GM23248 (cell line): ENCODE data around the gene FABP1.

ENCODE experiments used
- EZH2 ChIP-seq: fragments of 200-600 bp; sonication (generic); IDR thresholded peaks from 2 replicates; pipeline ENCODE4 v1.6.1; 2018; ENCODE audit warnings: antibody characterized with exemption, mild to moderate bottlenecking; ENCODE audit not compliant: insufficient read depth, poor library complexity, severe bottlenecking
- EZH2phosphoT487 ChIP-seq: fragments of 200-600 bp; sonication (generic); IDR thresholded peaks from 2 replicates; pipeline ENCODE4 v1.6.1; 2018; ENCODE audit warnings: antibody characterized with exemption, moderate library complexity, mild to moderate bottlenecking, low read depth; ENCODE audit not compliant: insufficient read depth

DNA sequence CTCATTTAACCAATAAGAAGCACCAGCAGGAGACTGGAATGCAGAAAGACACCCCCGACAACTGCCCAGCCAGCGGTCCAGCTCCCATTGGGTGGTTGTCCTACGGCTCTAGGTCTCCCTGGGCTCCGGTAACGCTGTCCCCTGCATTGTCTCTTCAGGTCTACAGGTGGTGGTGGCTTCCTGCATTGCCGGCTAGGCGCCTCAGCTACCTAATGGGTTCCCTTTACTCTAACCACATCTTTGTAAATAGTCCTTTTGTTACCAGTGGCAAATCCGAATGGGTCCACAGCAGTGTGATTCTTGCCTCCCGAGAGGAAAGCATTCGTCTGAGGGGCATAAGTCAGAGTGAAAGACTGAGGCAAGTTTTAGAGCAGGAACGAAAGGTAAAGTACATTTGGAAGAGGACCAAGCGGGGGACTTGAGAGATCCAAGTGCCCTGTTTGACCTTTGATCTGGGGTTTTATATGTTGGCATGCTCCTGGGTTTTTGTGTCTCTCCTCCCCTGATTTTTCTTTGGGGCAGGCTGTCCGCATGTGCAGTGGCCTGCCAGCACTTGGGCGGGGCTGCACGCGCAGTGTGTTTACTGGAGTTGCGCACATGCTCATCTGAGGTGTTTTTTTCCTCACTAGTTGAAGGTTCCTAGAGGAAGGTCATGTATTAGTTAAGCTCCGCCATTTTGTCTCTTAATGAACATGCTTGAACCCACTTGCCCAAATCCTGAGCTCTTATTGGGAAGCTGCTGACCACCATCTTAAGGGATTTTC is 11.0 kb downstream of the FABP1 start:
- TF ChIP-seq EZH2 (no peak), EZH2phosphoT487 (no peak)
